CD4-positive, alpha-beta T cell treated with Interferon gamma for 1 hour (primary cell): ENCODE results near the gene GID8.

Source experiments
- DNase-seq: peaks from one replicate; pipeline ENCODE4 v3.0.0-alpha.2; 2020

Gene GID8

GRCh38 chr20:62938105-62938888 is at the start of gene GID8:
Gene GID8 (plus strand): TSS chr20:62938147. CDS start chr20:62941503, 3,356 bp downstream.
- peak; percentile 34 for DNase-seq

DNA sequence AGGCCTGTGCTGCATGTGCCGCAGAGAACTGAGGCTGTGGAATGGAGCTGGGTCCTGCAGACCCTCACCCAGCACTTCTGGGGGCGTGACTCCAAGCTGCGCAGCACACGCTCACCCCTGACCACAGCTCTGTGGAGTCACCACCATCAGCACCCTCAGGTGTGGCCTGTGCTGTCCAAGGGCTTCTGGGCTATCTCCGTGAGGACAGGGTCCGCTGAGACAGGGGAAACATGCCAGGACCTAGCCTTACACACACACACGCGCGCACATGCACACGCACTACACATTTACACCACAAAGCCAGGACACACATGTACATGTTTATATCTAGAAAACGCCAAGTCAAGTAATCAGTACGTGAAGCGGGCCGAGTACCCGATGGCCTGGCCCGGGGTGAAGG is 49.5 kb upstream of the GID8 start:
- DNase-seq: no peak

DNA sequence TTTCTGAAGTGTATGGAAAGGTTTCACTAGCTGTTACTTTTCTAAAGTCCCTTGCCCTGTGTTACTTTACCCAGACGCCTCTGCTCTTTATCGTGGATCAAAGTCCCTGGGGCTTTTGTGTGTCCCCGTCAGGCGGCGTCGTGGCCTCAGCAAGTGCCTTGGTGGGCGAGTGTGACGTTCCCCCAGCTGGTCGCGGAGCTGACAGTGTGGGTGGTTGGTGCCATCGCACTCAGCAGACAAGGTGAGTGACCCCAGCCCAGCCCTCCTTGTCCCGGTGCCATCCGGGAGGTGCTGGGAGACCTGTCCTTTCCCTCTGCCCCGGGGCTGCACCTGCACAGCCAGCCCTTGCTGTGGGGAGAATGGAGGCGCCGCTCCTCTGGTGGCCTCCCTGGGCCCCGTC is 49.0 kb upstream of the GID8 start:
- DNase-seq: no peak

- DNase-seq: no peak
Measured at GRCh38 chr20:62889411-62889810, 48.5 kb upstream of the GID8 start.

- no peak for DNase-seq
Measured at GRCh38 chr20:62889871-62890270, 48.1 kb upstream of the GID8 start.

GRCh38 chr20:62890444-62890843 is 47.5 kb upstream of the GID8 start:
- DNase-seq: no peak

- peak; percentile 25 for DNase-seq
Measured at GRCh38 chr20:62891111-62891510, 46.8 kb upstream of the GID8 start.

DNA sequence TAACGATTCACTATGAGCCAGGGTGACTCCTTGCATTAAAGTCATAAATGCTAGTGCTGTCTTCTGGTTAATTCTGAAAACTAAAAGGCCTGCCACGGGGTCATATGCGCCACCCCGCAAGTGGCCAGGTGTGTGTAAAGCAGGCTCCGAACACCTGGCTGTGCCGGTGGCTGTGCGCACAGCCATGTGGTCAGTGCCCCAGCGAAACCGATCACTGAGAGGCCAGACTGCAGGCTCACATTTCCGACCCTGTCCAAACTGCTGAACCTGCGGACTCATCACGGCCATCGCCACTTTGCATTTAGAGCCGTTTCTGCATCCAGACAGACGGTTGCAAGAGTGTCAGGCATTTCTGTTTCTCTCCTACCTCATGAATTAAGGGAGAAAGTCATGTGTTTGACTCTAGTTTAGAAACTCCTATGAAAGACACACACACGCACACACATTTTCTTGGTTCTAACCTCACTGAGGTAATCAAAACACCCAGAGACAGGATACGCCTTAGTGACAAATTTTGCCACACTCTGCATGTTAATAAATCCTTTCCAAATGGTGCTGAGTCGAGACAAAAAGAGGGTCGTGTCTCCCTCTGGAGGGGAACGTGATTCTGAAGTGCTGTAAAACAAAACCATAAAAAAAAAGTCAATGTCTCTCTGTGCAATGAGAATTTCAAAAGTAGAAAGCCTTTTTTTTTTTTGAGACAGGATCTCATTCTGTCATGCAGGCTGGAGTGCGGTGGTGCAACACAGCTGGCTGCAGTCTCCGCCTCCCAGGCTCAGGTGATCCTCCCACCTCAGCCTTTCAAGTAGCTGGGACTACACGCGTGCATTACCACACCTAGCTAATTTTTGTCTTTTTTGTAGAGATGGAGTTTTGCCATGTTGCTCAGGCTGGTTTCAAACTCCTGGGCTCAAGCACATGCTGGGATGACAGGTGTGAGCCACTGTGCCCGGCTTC is 45.3 kb upstream of the GID8 start:
- DNase-seq: peak; percentile 36

DNA sequence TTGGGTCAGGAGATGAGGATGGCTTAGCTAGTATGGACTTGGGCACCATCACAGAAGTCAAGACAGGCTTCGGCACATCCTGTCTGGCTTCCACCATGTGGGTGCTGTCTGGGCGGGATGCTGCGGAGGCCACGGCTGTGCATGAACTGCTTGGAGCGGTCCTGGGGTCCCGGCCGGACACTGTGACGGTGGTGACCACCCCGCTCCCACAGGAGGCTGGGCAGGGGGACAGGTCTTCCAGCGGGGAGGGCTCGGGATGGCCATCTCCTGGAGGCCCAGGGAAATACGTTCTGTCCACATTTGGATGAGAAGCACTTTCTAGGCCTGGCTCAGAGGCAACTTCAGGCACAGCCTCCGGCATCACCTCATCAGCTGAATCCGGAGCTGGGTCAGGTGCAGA is 44.2 kb upstream of the GID8 start:
- DNase-seq: no peak

DNA sequence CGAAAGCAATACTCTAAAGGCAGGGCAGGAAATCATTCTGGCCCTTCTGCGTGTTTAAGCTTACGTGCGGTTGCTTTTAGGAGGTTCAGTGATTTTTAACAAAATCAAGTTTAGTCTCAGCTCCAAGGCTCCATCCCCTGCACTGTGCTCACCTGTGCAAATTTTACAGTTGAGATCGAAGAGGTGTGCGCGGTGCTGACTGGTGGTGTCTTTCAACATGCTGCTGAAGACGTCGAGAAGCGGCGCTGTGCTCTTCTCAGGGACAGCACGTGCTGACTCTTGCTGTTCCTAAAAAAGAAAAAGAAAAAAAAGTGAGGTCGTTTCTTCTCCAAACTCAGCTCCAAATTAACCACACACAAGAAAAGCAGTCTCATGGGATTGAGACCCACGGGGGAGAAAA is 43.7 kb upstream of the GID8 start:
- DNase-seq: no peak

DNA sequence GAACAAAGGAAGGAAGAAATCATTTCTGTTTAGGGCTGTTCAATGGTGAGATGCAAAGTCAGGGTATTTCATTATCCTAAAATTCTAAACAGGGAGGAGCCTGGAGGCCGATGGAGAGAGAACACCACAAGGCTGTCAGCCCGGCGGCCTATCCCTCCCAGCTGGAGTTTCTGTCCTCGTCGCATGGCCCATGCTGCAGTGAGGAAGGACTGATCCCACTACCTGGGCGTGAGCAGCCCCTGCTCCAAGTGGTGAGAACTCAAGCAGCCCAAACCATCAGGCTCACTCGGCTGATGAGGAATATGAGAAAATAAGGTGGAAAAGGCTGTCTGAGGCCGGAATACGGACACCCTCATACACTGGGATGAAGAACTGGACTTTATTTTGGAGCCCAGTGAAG is 42.4 kb upstream of the GID8 start:
- no peak for DNase-seq

- DNase-seq: no peak
Measured at GRCh38 chr20:62896526-62896925, 41.4 kb upstream of the GID8 start.

DNA sequence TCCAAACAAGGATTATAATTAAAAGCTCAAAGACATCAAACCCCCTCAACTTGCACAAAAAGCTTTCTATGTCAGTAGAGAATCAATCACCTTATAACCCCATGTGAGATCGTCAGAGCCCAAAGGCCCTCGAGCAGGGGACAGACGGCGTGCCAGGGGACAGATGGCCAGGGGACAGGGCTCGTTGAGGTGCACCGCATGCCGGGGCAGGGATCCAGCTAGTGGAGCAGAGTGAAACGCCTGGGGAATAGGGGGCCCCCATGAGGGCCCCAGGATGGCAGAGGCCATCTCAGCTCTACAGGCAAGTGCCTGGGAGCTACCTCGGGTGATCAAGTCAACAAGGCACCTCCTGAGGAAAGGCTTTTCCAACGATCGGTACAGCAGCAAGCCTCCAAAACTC is 40.3 kb upstream of the GID8 start:
- no peak for DNase-seq

- DNase-seq: no peak
Measured at GRCh38 chr20:62898093-62898964, 39.6 kb upstream of the GID8 start.

DNA sequence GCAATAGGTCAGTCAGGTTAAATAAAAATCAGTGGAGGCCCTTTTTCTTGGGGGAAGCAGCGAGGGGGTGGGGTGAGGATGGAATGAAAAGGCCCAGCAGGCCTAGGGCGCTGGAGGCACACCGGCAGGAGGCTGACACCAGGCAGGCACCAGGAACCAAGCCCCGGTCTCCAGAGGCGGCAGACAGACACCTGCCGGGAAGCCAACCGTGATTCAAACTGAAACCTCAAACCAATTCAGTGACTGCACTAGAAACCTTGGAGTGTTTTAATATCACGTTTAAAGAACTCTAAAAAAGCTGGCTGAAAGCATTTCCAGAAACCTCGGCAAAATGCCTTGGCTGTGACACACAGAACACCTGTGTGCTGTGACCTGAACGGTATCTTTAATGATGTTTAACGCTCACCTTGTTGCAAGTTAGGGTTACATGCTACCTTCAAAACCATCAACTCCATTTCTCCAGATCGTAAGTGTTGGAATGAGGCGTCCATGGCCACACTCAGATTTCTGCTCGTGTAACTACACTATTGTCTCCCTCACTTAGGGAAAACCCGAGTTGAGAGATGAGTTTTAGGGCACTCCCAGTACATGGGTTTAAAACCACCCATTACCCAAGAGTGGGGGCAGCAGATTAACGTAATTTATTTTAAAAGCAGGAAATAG is 38.8 kb upstream of the GID8 start:
- no peak for DNase-seq

DNA sequence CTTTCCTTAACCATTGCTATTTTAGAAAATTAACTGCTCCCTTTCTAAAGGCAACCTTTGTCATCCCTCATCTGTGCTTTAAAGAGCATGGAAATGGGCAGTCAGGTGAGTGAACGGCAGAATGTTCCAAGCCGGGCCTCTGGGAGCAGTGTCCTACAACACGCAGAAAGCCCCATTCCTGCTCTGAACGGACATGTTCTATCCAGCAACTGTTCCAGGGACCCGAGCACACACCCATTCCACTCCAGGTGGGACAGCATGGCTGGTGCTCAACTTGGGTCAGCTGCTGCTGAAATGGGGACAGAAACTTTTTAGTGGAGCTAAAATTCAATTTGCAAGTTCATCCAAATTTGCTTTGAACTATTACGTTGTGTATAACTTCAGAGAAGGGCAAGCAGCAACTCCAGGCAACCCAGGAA is 38.3 kb upstream of the GID8 start:
- DNase-seq: no peak

GRCh38 chr20:62900052-62900691 is 37.8 kb upstream of the GID8 start:
- DNase-seq: peak; percentile 76

GRCh38 chr20:62900692-62901584 is 37.0 kb upstream of the GID8 start:
- DNase-seq: peak; percentile 20

- DNase-seq: no peak
Measured at GRCh38 chr20:62901891-62902290, 36.1 kb upstream of the GID8 start.

GRCh38 chr20:62902926-62903615 is 34.9 kb upstream of the GID8 start:
- DNase-seq: no peak
